DLD1 (cell line): Measurements from ENCODE around the gene ZNF3.

Experiments used
- in situ Hi-C: cut with HindIII; loops from 2 replicates; pipeline ENCODE4 v1.10.0; 2017; ENCODE audit warnings: low sequenced_read_pairs

Gene ZNF3

GRCh38 chr7:100109521-100110163, 28.1 kb upstream of the ZNF3 start:
- in situ Hi-C loops: no loop called here

GRCh38 chr7:100107890-100108289, 26.4 kb upstream of the ZNF3 start:
- in situ Hi-C loops: no loop called here

- in situ Hi-C loops: no loop called here
Measured at GRCh38 chr7:100107125-100107737, 25.7 kb upstream of the ZNF3 start.

GRCh38 chr7:100106633-100107032, 25.1 kb upstream of the ZNF3 start:
- in situ Hi-C loops: no loop called here

- in situ Hi-C loops: no loop called here
Measured at GRCh38 chr7:100105534-100105933, 24.0 kb upstream of the ZNF3 start.

- in situ Hi-C loops: no loop called here
Measured at GRCh38 chr7:100102950-100103840, 21.7 kb upstream of the ZNF3 start.

GRCh38 chr7:100101016-100101862, 19.7 kb upstream of the ZNF3 start, which contains the start of the genes AP4M1 and MCM7:
AP4M1 (plus strand) TSS chr7:100101643; CDS start chr7:100101715, 72 bp downstream.
MCM7 (minus strand) TSS chr7:100101397; CDS start chr7:100101294, 103 bp downstream.
- in situ Hi-C loops: no loop called here

GRCh38 chr7:100100420-100101015, 19.0 kb upstream of the ZNF3 start:
- in situ Hi-C loops: no loop called here

GRCh38 chr7:100099452-100099851, 17.9 kb upstream of the ZNF3 start:
- in situ Hi-C loops: no loop called here

GRCh38 chr7:100098913-100099312, 17.4 kb upstream of the ZNF3 start:
- in situ Hi-C loops: no loop called here

GRCh38 chr7:100095704-100096103, 14.2 kb upstream of the ZNF3 start:
- in situ Hi-C loops: no loop called here

- in situ Hi-C loops: no loop called here
Measured at GRCh38 chr7:100095289-100095688, 13.8 kb upstream of the ZNF3 start.

- in situ Hi-C loops: no loop called here
Measured at GRCh38 chr7:100093925-100094486, 12.5 kb upstream of the ZNF3 start.

GRCh38 chr7:100093498-100093897, 12.0 kb upstream of the ZNF3 start:
- in situ Hi-C loops: no loop called here

- in situ Hi-C loops: no loop called here
Measured at GRCh38 chr7:100093054-100093453, 11.5 kb upstream of the ZNF3 start.

- in situ Hi-C loops: no loop called here
Measured at GRCh38 chr7:100091411-100092181, 10.1 kb upstream of the ZNF3 start.

GRCh38 chr7:100090527-100091410, 9.2 kb upstream of the ZNF3 start:
- in situ Hi-C loops: no loop called here

GRCh38 chr7:100089458-100090196, 8.1 kb upstream of the ZNF3 start:
- in situ Hi-C loops: no loop called here
